Glutamatergic neuron (in vitro differentiated cells): ENCODE data around the gene RXFP2. TPM values are rescaled to one million over a fixed set of nuclear protein-coding genes. Genes with fewer than 3 reads are reported as not detected.

Experiments used
- DNase-seq: peaks from one replicate; pipeline ENCODE4 v3.0.0; 2022
- H3K27ac Mint-ChIP-seq: one replicate; pipeline ENCODE4 v1.8.0; 2020; ENCODE audit warnings: mild to moderate bottlenecking, mixed read lengths, inconsistent platforms; ENCODE audit not compliant: unreplicated experiment
- H3K27me3 Mint-ChIP-seq: one replicate; pipeline ENCODE4 v1.8.0; 2020; ENCODE audit warnings: mild to moderate bottlenecking, moderate library complexity, mixed read lengths, inconsistent platforms; ENCODE audit not compliant: unreplicated experiment
- H3K36me3 Mint-ChIP-seq: one replicate; pipeline ENCODE4 v1.8.0; 2020; ENCODE audit warnings: mild to moderate bottlenecking, mixed read lengths, inconsistent platforms; ENCODE audit not compliant: unreplicated experiment
- H3K4me1 Mint-ChIP-seq: one replicate; pipeline ENCODE4 v1.8.0; 2020; ENCODE audit warnings: mild to moderate bottlenecking, low read depth, mixed read lengths, inconsistent platforms; ENCODE audit not compliant: unreplicated experiment
- H3K4me3 Mint-ChIP-seq: one replicate; pipeline ENCODE4 v1.8.0; 2020; ENCODE audit warnings: mild to moderate bottlenecking, mixed read lengths, inconsistent platforms; ENCODE audit not compliant: unreplicated experiment
- H3K9me3 Mint-ChIP-seq: one replicate; pipeline ENCODE4 v1.8.0; 2020; ENCODE audit warnings: mild to moderate bottlenecking, moderate library complexity, mixed read lengths, inconsistent platforms; ENCODE audit not compliant: unreplicated experiment
- CTCF ChIP-seq: fragments of 200-600 bp; sonication (generic); IDR thresholded peaks from one replicate; pipeline ENCODE4 v1.5.0; 2021; ENCODE audit not compliant: partially characterized antibody, unreplicated experiment
- total RNA-seq: library from RNA; stranded (reverse); fragmentation: NEBNext Ultra II Directional; extraction: Animal tissue kit (Norgen Biotek cat#: 25700); gene quantifications from one replicate; pipeline ENCODE4 v1.2.1, GENCODE V29; 2021; ENCODE audit not compliant: unreplicated experiment

RXFP2 gene
- total RNA-seq, 1 donor from 2014 or later = not detected

- H3K36me3 Mint-ChIP-seq = no peaks in the 10 kb centered on the region
- no peak for DNase-seq
- peaks cover 3% of the 10 kb centered on the region for H3K27me3 Mint-ChIP-seq
- no peak overlapping the region for H3K4me3 Mint-ChIP-seq
- TF ChIP-seq CTCF = no peak
- H3K4me1 Mint-ChIP-seq = no peaks in the 10 kb centered on the region
- no peak overlapping the region for H3K27ac Mint-ChIP-seq
- H3K9me3 Mint-ChIP-seq = no peaks in the 10 kb centered on the region
Measured at GRCh38 chr13:31769575-31769974, 30.2 kb downstream of the RXFP2 start.

GRCh38 chr13:31772231-31772630 lies 32.9 kb downstream of the RXFP2 start:
- Mint-ChIP-seq H3K36me3 (no peaks in the 10 kb centered on the region), H3K27me3 (peaks cover 2% of the 10 kb centered on the region), H3K27ac (no peak overlapping the region), H3K4me3 (no peak overlapping the region), H3K9me3 (no peaks in the 10 kb centered on the region), H3K4me1 (no peaks in the 10 kb centered on the region)
- no peak for TF ChIP-seq CTCF
- DNase-seq = no peak

GRCh38 chr13:31773538-31773937 lies 34.2 kb downstream of the RXFP2 start:
- H3K4me1 Mint-ChIP-seq = no peaks in the 10 kb centered on the region
- no peak for TF ChIP-seq CTCF
- no peak overlapping the region for H3K4me3 Mint-ChIP-seq
- no peaks in the 10 kb centered on the region for H3K9me3 Mint-ChIP-seq
- no peaks in the 10 kb centered on the region for H3K27me3 Mint-ChIP-seq
- no peaks in the 10 kb centered on the region for H3K36me3 Mint-ChIP-seq
- no peak for DNase-seq
- H3K27ac Mint-ChIP-seq = no peak overlapping the region

GRCh38 chr13:31774186-31774750 lies 34.9 kb downstream of the RXFP2 start:
- Mint-ChIP-seq H3K27ac (no peak overlapping the region), H3K27me3 (no peaks in the 10 kb centered on the region), H3K4me3 (no peak overlapping the region), H3K36me3 (no peaks in the 10 kb centered on the region), H3K9me3 (no peaks in the 10 kb centered on the region), H3K4me1 (no peaks in the 10 kb centered on the region)
- TF ChIP-seq CTCF = no peak
- no peak for DNase-seq

DNA sequence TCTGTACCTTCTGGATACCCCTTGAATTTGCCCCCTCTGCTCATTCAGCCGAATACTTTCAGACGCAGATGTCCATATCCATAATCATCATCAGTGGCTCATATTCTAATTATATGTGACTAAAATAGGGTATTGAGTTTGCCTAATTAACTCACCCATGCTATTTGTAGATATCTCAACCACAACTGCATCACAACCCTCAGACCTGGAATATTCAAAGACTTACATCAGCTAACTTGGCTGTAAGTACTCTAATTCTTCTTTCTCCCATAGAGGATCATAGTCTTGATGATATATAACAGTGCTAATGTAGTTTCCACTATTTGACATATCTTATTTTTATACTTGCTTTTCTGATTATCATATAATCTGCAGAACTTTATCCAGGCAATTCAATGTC lies 35.8 kb downstream of the RXFP2 start:
- no peaks in the 10 kb centered on the region for H3K9me3 Mint-ChIP-seq

More for the DNA sequence above, 35.8 kb downstream of the RXFP2 start:
- Mint-ChIP-seq H3K4me1 (no peaks in the 10 kb centered on the region), H3K36me3 (no peaks in the 10 kb centered on the region), H3K4me3 (no peak overlapping the region), H3K27ac (no peak overlapping the region), H3K27me3 (no peaks in the 10 kb centered on the region)
- DNase-seq = no peak
- no peak for TF ChIP-seq CTCF
